Common myeloid progenitor, CD34-positive (primary cell): ENCODE results near the gene STKLD1.

ENCODE experiments used
- CTCF ChIA-PET: fragments of 350-600 bp; sonication (Branson Sonifier 250); formaldehyde crosslinking; loops from one replicate; lab custom pipeline; 2021; ENCODE audit warnings: antibody characterized with exemption; lab: Charles Lee
- POLR2A ChIA-PET: fragments of 350-600 bp; sonication (Branson Sonifier 250); formaldehyde crosslinking; loops from one replicate; lab custom pipeline; 2021; ENCODE audit warnings: antibody characterized with exemption; lab: Charles Lee
- DNase-seq, 3 donors: peaks; one replicate each; pipeline versions ENCODE4 v3.0.0 to v3.0.0-alpha.2; 2013
- H3K27ac ChIP-seq, 2 experiments: 1 replicate in 1 of 2; 2 replicates in 1 of 2; pipeline ENCODE4 v1.7.0; 2013; ENCODE audit warnings: inconsistent platforms in 2 of 2, low read length in 2 of 2, mild to moderate bottlenecking in 2 of 2, low read depth in 1 of 2, moderate library complexity in 1 of 2; ENCODE audit not compliant: severe bottlenecking in 2 of 2, insufficient read depth in 1 of 2, poor library complexity in 1 of 2
- H3K27me3 ChIP-seq, 5 experiments: replicated peaks in 2 of 5; 1 replicate in 3 of 5; 2 replicates in 2 of 5; pipeline versions ENCODE4 v1.6.1 to v1.7.0; 2013; ENCODE audit warnings: low read length in 4 of 5, mild to moderate bottlenecking in 2 of 5, moderate library complexity in 2 of 5, inconsistent platforms in 1 of 5; ENCODE audit not compliant: insufficient read depth in 5 of 5, control insufficient read depth in 4 of 5
- H3K36me3 ChIP-seq, 4 experiments: 1 replicate in 2 of 4; 2 replicates in 2 of 4; pipeline versions ENCODE4 v1.6.1 to v1.7.0; 2013; ENCODE audit warnings: low read length in 3 of 4, control low read depth in 1 of 4, mild to moderate bottlenecking in 1 of 4; ENCODE audit not compliant: control insufficient read depth in 4 of 4, insufficient read depth in 4 of 4
- H3K4me1 ChIP-seq, 4 experiments: 1 replicate in 3 of 4; 2 replicates in 1 of 4; pipeline versions ENCODE4 v1.6.1 to v1.7.1; 2013; ENCODE audit warnings: low read length in 3 of 4, mild to moderate bottlenecking in 3 of 4, control low read depth in 1 of 4, inconsistent platforms in 1 of 4, moderate library complexity in 1 of 4; ENCODE audit not compliant: control insufficient read depth in 4 of 4, insufficient read depth in 4 of 4; ENCODE audit errors: control extremely low read depth in 1 of 4
- H3K4me3 ChIP-seq, 7 experiments: 1 replicate in 4 of 7; 2 replicates in 3 of 7; pipeline versions ENCODE4 v1.5.1 to v1.7.0; 2013; ENCODE audit warnings: mild to moderate bottlenecking in 7 of 7, low read length in 6 of 7, moderate library complexity in 6 of 7, inconsistent platforms in 2 of 7, low read depth in 2 of 7, control low read depth in 1 of 7; ENCODE audit not compliant: insufficient read depth in 4 of 7, control insufficient read depth in 1 of 7; ENCODE audit errors: extremely low read depth in 1 of 7
- H3K9me3 ChIP-seq, 5 experiments: 1 replicate in 4 of 5; 2 replicates in 1 of 5; pipeline versions ENCODE4 v1.6.1 to v1.7.1; 2013; ENCODE audit warnings: low read length in 4 of 5, mild to moderate bottlenecking in 2 of 5, inconsistent platforms in 1 of 5, low read depth in 1 of 5, moderate library complexity in 1 of 5; ENCODE audit not compliant: control insufficient read depth in 4 of 5, insufficient read depth in 2 of 5; ENCODE audit errors: control extremely low read depth in 1 of 5
- WGBS: methylation state at CpG from one replicate; pipeline ENCODE4 v1.1.5; 2013; ENCODE audit not compliant: insufficient coverage; 5-methylcytosine and 5-hydroxymethylcytosine counted together

The STKLD1 gene

GRCh38 chr9:133335924-133336811 lies 40.0 kb upstream of the STKLD1 start, which contains the start of gene SURF6:
Gene SURF6 (minus strand): TSS chr9:133336188. CDS start chr9:133336132, 56 bp downstream.
- Histone ChIP-seq H3K4me1 (peaks cover 7 to 48% (median 44%) of the 10 kb centered on the region in 4 experiments), H3K36me3 (peaks cover 12 to 61% (median 32%) of the 10 kb centered on the region in 4 experiments), H3K27me3 (no peaks in the 10 kb centered on the region), H3K9me3 (no peaks in the 10 kb centered on the region), H3K27ac (peak within 1 kb of the TSS; percentile 58 to 88), H3K4me3 (peak within 1 kb of the TSS; percentile 62 to 95 (median 83))
- ChIA-PET CTCF (interaction anchor here (0.6 to 2.0 kb wide), 3 partner anchors 15 to 150 kb away, joined by 3 to 7 read pairs (median 3); no protein-coding TSS in a partner anchor), POLR2A (interaction anchor here (0.6 kb wide), 3 partner anchors 16 to 156 kb away, joined by 4 to 7 read pairs (median 4); partner anchors contain the start of genes STKLD1 and SURF4)
- 8% methylated on average over 46 of the region's 70 CpGs for WGBS
- peak; percentile 91 to 96 (median 94) for DNase-seq

GRCh38 chr9:133339641-133340040 lies 36.5 kb upstream of the STKLD1 start:
- 96% methylated on average over 4 of the region's 5 CpGs for WGBS
- CTCF ChIA-PET, result interaction anchor here (0.8 to 3.0 kb wide), 7 partner anchors 11 to 154 kb away, joined by 4 to 18 read pairs (median 5); partner anchors contain the start of genes SURF1 and SURF2
- H3K4me3 ChIP-seq, result no peak overlapping the region

GRCh38 chr9:133340256-133340655 lies 35.9 kb upstream of the STKLD1 start:
- CTCF ChIA-PET, result interaction anchor here (0.8 to 3.0 kb wide), 7 partner anchors 10 to 155 kb away, joined by 4 to 18 read pairs (median 5); no protein-coding TSS in a partner anchor
- peak overlapping the region in 2 of 7 experiments; percentile 14 to 26 for H3K4me3 ChIP-seq
- peaks cover 3 to 61% (median 27%) of the 10 kb centered on the region in 4 experiments for H3K36me3 ChIP-seq
- peaks cover 3 to 57% (median 56%) of the 10 kb centered on the region in 4 experiments for H3K4me1 ChIP-seq
- POLR2A ChIA-PET, result interaction anchor here (1.0 kb wide), 1 partner anchor 8 kb away, joined by 3 read pairs; the partner anchor contains the start of genes MED22 and RPL7A
- WGBS, result 8% methylated on average over 2 of the region's 3 CpGs
- H3K27me3 ChIP-seq, result no peaks in the 10 kb centered on the region
- peak overlapping the region in 1 of 2 experiments; percentile 65 for H3K27ac ChIP-seq
- no peaks in the 10 kb centered on the region for H3K9me3 ChIP-seq
- peak in 2 of 3 donors; percentile 48 to 59 for DNase-seq

More at GRCh38 chr9:133339641-133340040, 36.5 kb upstream of the STKLD1 start:
- Histone ChIP-seq H3K4me1 (peaks cover 6 to 64% (median 62%) of the 10 kb centered on the region in 4 experiments), H3K27ac (no peak overlapping the region), H3K36me3 (peaks cover 2 to 57% (median 21%) of the 10 kb centered on the region in 4 experiments), H3K27me3 (no peaks in the 10 kb centered on the region), H3K9me3 (no peaks in the 10 kb centered on the region)
- POLR2A ChIA-PET, result interaction anchor here (0.9 to 1.0 kb wide), 2 partner anchors 8 to 10 kb away, joined by 3 read pairs; partner anchors contain the start of genes MED22 and RPL7A
- DNase-seq, result no peak

GRCh38 chr9:133340916-133341315 lies 35.2 kb upstream of the STKLD1 start:
- 85% methylated on average over 13 of the region's 13 CpGs for WGBS
- Histone ChIP-seq H3K27me3 (no peaks in the 10 kb centered on the region), H3K4me1 (peaks cover 3 to 55% (median 54%) of the 10 kb centered on the region in 4 experiments), H3K9me3 (no peaks in the 10 kb centered on the region), H3K36me3 (peaks cover 6 to 68% (median 32%) of the 10 kb centered on the region in 4 experiments), H3K27ac (peak overlapping the region in 1 of 2 experiments; percentile 65), H3K4me3 (peak overlapping the region in 4 of 7 experiments; percentile 14 to 37 (median 27))
- POLR2A ChIA-PET, result no interaction called here
- CTCF ChIA-PET, result interaction anchor here (0.8 to 3.0 kb wide), 8 partner anchors 10 to 152 kb away, joined by 3 to 18 read pairs (median 7); no protein-coding TSS in a partner anchor
- DNase-seq, result no peak

- peaks cover 3 to 57% (median 55%) of the 10 kb centered on the region in 4 experiments for H3K4me1 ChIP-seq
- whole genome bisulfite sequencing, result 78% methylated on average over 12 of the region's 15 CpGs
- ChIA-PET POLR2A (interaction anchor here (0.9 kb wide), 1 partner anchor 133 kb away, joined by 3 read pairs; no protein-coding TSS in a partner anchor), CTCF (interaction anchor here (0.8 to 3.0 kb wide), 11 partner anchors 9 to 155 kb away, joined by 3 to 18 read pairs (median 8); no protein-coding TSS in a partner anchor)
- peak overlapping the region in 4 of 7 experiments; percentile 7 to 37 (median 26) for H3K4me3 ChIP-seq
- peak overlapping the region in 1 of 2 experiments; percentile 65 for H3K27ac ChIP-seq
- peak; percentile 24 to 84 (median 76) for DNase-seq
- H3K9me3 ChIP-seq, result no peaks in the 10 kb centered on the region
- no peaks in the 10 kb centered on the region for H3K27me3 ChIP-seq
- H3K36me3 ChIP-seq, result peaks cover 6 to 69% (median 33%) of the 10 kb centered on the region in 4 experiments
These were observed 34.6 kb upstream of the STKLD1 start for GRCh38 chr9:133341369-133342068.

- CTCF ChIA-PET, result interaction anchor here (0.8 to 3.0 kb wide), 10 partner anchors 8 to 156 kb away, joined by 3 to 18 read pairs (median 6); no protein-coding TSS in a partner anchor
These were observed 34.1 kb upstream of the STKLD1 start for GRCh38 chr9:133342069-133342406.

More at GRCh38 chr9:133342069-133342406, 34.1 kb upstream of the STKLD1 start:
- 95% methylated on average over 12 of the region's 12 CpGs for WGBS
- H3K9me3 ChIP-seq, result no peaks in the 10 kb centered on the region
- DNase-seq, result no peak
- peak overlapping the region in 1 of 7 experiments; percentile 23 for H3K4me3 ChIP-seq
- peak overlapping the region in 1 of 2 experiments; percentile 65 for H3K27ac ChIP-seq
- peaks cover 3 to 61% (median 57%) of the 10 kb centered on the region in 4 experiments for H3K4me1 ChIP-seq
- peaks cover 6 to 69% (median 33%) of the 10 kb centered on the region in 4 experiments for H3K36me3 ChIP-seq
- POLR2A ChIA-PET, result interaction anchor here (0.9 kb wide), 1 partner anchor 133 kb away, joined by 3 read pairs; no protein-coding TSS in a partner anchor
- H3K27me3 ChIP-seq, result no peaks in the 10 kb centered on the region
